DMS114 treated with DMSO at 0.1 percent for 48 hours (cell line): Measurements from ENCODE around the gene TTC39B.
"Not testable (repeated sequence)": the region's sequence is repeated elsewhere in the genome, so short reads cannot be mapped to it uniquely, and the experiment has no call there.

ENCODE experiments used
- DNase-seq: peaks from one replicate; lab custom pipeline; 2025; ENCODE audit not compliant: unreplicated experiment; lab: John Stamatoyannopoulos, UW

The TTC39B gene

GRCh38 chr9:15306757-15307522, at the start of gene TTC39B:
TTC39B (minus strand) TSS chr9:15307216; CDS start chr9:15307125, 91 bp downstream.
- DNase-seq, result peak; percentile 60

- no peak for DNase-seq
Measured at GRCh38 chr9:15355669-15356068, 48.7 kb upstream of the TTC39B start.

DNA sequence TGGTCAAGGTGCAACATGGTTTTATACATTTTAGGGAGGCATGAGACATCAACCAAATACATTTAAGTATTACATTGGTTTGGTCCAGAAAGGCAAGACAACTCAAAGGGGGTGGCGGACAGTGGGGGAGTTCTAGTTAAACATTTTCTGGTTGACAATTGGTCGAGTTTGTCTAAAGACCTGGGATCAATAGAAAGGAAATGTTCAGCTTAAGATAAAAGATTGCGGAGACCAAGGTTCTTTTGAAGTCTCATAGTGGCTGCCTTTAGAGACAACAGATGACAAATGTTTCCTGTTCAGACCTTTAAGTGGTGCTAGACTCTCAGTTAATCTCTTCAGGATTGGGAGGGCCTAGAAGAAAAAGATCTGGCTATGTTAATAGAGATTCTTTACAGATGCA, 47.7 kb upstream of the TTC39B start:
- no peak for DNase-seq

GRCh38 chr9:15353892-15354291, 46.9 kb upstream of the TTC39B start:
- no peak for DNase-seq

DNA sequence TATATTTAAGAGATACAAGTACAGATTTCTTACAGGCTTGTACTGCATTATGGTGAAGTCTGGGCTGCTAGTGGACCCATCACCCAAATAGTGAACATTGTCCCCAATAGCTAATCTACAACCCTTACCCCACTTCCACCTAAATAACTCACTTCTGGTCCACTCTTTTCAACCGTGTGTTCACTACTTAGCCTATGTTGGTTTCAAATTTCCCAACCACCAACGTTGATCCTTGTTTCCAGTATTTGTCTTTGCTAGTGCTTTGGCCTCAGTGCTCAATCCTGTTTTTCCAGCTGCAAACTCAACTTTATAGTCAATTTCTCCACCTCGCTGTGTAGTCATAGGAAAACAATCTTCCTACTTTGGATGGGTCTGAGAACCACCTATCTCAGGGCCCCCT, 45.3 kb upstream of the TTC39B start:
- no peak for DNase-seq

DNA sequence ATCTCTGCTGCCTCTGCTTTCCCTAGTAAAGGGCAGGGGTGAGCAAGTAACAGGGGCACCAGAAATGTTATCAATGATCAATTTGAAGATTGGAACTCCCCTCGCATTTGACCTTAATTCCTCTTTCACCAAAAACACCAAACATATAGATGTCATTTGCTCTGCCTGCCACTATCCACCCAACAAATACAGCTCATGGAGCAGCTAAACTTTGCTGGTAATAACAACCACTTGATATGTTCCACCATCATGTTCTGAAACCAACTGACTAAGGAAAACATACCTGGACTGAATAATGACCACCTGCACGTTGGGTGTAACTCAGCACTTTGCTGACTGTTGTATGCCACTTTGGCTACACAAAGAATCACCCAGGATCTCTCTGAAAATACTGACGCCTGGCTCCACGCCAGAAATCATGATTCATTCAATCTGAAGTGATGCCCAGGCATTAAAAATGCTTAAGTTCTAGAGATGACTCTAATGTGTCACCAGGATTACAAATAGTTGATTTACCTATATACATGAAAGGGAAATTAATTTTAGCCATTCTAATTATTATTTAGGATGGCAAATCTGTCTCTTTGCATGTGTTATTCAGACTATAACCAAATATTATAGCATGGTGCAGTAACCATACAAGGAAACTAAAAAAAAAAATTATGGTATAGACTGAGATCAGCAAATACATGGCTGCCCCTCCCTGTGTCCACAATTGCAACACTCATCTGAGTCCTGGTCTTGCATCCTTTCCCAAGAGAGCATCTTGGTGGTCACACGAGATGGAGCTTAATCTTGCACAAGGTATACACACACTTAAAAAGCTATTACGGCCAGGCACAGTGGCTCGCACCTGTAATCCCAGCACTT, 43.1 kb upstream of the TTC39B start:
- DNase-seq, result no peak

DNA sequence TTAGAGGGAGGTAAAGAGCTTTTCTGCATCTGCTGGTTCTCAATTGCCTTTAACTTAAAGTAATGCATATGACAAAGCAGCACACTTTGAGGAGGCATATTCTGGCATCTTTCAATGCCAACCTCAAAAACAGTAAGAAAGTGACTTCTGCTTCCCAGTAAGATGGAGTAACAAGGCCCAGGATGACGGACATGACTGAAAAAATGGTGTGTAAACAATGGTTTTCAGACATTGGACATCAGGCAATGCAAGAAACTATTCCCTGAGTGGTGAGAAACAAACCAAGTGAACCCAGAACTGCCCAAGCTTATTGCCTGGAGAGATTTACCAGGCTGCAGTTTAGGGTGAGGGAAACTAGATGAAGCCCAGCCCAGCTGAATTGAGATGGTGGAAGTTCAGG, 39.8 kb upstream of the TTC39B start:
- DNase-seq, result no peak

DNA sequence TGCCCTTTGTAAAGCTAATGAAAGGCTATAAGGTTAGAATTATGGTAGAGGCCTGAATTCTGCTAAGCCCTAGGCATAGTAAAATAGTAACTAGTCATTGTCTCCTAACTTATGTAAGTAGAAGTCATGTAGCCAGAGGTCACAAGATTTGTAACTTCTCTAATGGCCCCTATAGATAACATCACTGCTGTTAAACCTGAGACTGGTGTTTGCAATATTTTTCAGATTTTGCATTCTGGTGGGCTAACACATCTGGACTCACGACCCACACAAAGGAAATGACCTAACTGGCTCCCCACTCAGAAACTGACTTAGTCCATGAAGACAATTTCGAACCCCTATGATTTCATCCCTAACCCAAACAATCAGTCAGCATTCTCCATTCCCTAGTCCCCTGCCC, 37.2 kb upstream of the TTC39B start:
- DNase-seq, result no peak

GRCh38 chr9:15333376-15333881, 26.4 kb upstream of the TTC39B start:
- DNase-seq, result no peak

DNA sequence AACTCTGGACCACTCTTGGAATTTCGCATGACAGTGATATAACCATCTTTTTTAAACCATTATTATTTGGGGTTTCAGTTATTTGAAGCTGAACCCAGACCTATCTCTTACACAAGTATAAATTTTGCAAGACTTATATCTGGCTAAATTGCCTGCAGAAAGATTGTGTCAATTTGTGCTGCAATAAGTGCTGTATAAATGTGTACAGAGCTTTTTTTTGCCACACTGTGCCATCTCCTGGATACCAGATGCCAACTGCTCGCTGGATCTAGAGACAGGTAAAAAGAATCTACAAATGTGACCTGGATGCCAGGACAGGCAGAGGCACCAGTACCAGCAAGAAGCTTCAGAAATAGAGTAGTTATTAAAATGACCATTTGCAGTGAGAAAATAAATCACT, 25.9 kb upstream of the TTC39B start:
- DNase-seq, result no peak

GRCh38 chr9:15329539-15330109, 22.6 kb upstream of the TTC39B start:
- DNase-seq, result no peak

- DNase-seq, result no peak
Measured at GRCh38 chr9:15328946-15329345, 21.9 kb upstream of the TTC39B start.

DNA sequence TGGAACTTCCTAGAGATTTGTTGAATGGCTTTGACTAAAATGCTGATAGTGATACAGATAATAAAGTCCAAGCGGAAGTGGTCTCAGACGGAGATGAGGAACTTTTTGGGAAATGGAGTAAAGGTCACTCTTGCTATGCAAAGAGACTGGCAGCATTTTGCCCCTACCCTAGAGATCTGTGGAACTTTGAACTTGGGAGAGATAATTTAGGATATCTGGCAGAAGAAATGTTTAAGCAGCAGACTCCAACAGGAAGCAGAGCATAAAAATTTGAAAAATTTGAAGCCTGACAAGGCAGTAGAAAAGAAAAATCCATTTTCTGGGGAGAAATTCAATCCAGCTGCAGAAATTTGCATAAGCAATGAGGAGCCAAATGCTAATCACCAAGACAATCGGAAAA, 15.7 kb upstream of the TTC39B start:
- DNase-seq, result not testable (repeated sequence)

DNA sequence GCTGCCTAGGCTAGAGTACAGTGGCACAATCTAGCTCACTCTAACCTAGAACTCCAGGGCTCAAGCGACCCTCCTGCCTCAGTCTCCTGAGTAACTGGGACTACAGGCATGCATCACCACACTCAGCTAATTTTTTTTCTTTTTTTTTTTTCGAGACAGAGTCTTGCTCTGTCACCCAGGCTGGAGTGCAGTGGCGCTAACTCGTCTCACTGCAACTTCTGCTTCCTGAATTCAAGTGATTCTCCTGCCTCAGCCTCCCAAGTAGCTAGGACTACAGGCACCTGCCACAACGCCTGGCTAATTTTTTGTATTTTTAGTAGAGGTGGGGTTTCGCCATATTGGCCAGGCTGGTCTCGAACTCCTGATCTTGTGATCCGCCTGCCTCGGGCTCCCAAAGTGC, 12.6 kb upstream of the TTC39B start:
- not testable (repeated sequence) for DNase-seq

DNA sequence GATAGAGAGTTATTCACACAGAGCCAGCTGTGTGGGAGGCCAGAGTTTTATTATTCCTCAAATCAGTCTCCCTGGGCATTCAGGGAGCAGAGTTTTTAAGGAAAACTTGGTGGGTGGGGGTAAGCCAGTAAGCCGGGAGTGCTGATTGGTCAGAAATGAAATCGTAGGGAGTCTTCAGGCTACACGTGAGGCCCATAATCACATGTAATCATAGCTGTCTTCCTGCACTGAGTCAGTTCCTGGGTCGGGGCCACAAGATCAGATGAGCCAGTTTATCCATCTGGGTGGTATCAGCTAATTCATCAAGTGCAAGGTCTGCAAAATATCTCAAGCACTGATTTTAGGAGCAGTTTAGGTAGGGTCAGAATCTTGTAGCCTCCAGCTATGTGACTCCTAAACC, 10.8 kb upstream of the TTC39B start:
- DNase-seq, result no peak

GRCh38 chr9:15311607-15312006, 4.6 kb upstream of the TTC39B start:
- DNase-seq, result no peak

DNA sequence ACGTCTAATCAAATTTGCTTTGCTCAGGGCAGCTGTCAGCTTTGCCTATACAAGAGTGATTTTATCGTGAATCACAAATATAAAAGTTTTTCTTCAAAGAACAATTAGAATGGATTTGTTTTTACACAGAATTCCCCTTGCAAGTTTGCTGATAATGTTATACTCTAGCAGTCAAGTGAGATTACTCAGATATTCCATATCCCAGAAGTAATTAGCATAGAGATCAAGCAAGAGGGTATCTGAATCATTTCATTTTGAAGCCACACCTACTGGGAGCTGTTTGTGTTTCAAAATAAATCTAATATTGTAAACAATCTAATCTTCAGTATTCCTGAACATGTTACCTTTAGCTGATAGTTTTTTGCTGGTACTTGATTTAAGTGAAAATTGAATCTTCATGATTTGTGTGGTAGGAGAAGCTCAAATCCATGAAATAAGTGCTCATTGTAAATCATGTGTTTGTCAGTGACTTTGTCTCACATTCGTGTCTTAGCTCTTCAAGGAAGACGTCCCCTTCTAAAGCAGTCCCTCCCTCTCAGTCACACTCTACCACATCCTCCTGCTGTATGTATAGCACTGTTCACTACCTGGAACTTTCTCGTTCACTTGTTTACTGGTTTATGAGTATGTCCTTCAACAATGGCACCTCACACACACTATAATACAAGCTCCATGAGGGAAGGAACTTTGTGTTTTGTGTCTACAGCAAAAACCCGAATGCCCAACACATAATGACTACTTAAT, 3.3 kb upstream of the TTC39B start:
- no peak for DNase-seq

GRCh38 chr9:15308511-15308910, 1.5 kb upstream of the TTC39B start:
- DNase-seq, result no peak

- DNase-seq, result no peak
Measured at GRCh38 chr9:15307523-15307841, 466 bp upstream of the TTC39B start.

GRCh38 chr9:15306068-15306756, 804 bp downstream of the TTC39B start:
- peak; percentile 21 for DNase-seq

- DNase-seq, result no peak
Measured at GRCh38 chr9:15305470-15305869, 1.5 kb downstream of the TTC39B start.
